Calu3 (cell line): Measurements from ENCODE around the gene TMPRSS13. TPM values are rescaled to one million over a fixed set of nuclear protein-coding genes. Genes with fewer than 3 reads are reported as not detected.
"Not testable (repeated sequence)": the region's sequence is repeated elsewhere in the genome, so short reads cannot be mapped to it uniquely, and the experiment has no call there.

Experiments used
- BruUV-seq: library from RNA; stranded (reverse); fragments of 400-500 nt; replicated peaks from 2 replicates; lab custom pipeline; 2021; lab: Mats Ljungman, UMichigan
- CTCF ChIA-PET: fragments of 300-600 bp; sonication (Branson Sonifier 250); formaldehyde crosslinking; loops from one replicate; lab custom pipeline; 2022; ENCODE audit warnings: antibody characterized with exemption; lab: Charles Lee
- DNase-seq: peaks from one replicate; pipeline ENCODE4 v3.0.0; 2022
- H3K27ac Mint-ChIP-seq: one replicate; pipeline ENCODE4 v1.8.0; 2022; ENCODE audit warnings: mixed read lengths; ENCODE audit not compliant: unreplicated experiment
- H3K27me3 Mint-ChIP-seq: one replicate; pipeline ENCODE4 v1.8.0; 2022; ENCODE audit warnings: mixed read lengths; ENCODE audit not compliant: unreplicated experiment
- H3K36me3 Mint-ChIP-seq: one replicate; pipeline ENCODE4 v1.8.0; 2022; ENCODE audit warnings: mild to moderate bottlenecking, moderate library complexity, mixed read lengths; ENCODE audit not compliant: insufficient read depth, unreplicated experiment
- H3K4me1 Mint-ChIP-seq: one replicate; pipeline ENCODE4 v1.8.0; 2022; ENCODE audit warnings: mild to moderate bottlenecking, low read depth, mixed read lengths; ENCODE audit not compliant: unreplicated experiment
- H3K4me3 Mint-ChIP-seq: one replicate; pipeline ENCODE4 v1.8.0; 2022; ENCODE audit warnings: mild to moderate bottlenecking, low read depth, moderate library complexity, mixed read lengths; ENCODE audit not compliant: unreplicated experiment
- H3K9me3 Mint-ChIP-seq: one replicate; pipeline ENCODE4 v1.8.0; 2022; ENCODE audit warnings: low read depth, mixed read lengths; ENCODE audit not compliant: unreplicated experiment
- intact Hi-C: fragments of 100-400 bp; cut with micrococcal nuclease; formaldehyde crosslinking; loops from one replicate; pipeline ENCODE4 v1.10.0; 2022; ENCODE audit not compliant: unreplicated experiment
- total RNA-seq: library from RNA; stranded (reverse); gene quantifications from 2 replicates; pipeline ENCODE4 v1.2.3, GENCODE V29; 2022
- TF ChIP-seq, protein P1 (sequence below): fragments of 200-600 bp; IDR thresholded peaks from one replicate; pipeline ENCODE4 v1.8.0; 2022; ENCODE audit warnings: antibody characterized with exemption; ENCODE audit not compliant: unreplicated experiment

Gene TMPRSS13
- total RNA-seq, 1 experiment from 2014 or later = 2.3 TPM

DNA sequence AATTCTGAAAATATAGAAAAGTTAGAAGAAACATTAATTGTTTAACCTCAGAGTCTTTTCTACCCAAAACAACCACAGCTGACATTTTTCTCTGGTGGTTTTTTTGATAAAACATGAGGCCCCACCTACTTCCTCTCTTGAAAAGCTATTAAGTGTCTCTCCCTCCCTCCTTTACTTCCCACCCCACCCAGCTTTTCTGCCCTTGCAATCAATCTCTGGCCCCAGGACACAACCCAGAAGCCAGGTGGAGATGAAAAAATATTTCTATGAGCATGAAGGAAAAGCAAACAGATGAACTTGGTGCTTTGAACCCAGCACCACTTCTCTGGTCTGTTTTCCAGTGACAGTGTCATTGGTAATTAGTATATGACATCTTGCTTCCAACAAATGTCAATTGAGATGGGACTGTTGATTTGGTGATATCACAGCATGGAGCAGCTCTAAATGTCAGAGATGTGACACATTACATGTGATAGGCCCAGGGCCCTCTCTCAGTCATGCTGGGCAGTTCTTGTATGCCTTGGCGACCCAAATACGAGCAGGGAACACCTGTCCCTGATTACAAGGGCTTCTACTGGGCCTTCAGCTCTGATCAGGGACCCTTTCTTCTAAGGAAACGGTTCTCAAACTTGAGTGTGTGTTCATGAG, 23.9 kb upstream of the TMPRSS13 start:
- H3K27me3 Mint-ChIP-seq = peaks cover 13% of the 10 kb centered on the region
- no peak overlapping the region for H3K4me3 Mint-ChIP-seq
- CTCF ChIA-PET = no interaction called here
- intact Hi-C loops = no loop called here
- TF ChIP-seq, protein P1, sequence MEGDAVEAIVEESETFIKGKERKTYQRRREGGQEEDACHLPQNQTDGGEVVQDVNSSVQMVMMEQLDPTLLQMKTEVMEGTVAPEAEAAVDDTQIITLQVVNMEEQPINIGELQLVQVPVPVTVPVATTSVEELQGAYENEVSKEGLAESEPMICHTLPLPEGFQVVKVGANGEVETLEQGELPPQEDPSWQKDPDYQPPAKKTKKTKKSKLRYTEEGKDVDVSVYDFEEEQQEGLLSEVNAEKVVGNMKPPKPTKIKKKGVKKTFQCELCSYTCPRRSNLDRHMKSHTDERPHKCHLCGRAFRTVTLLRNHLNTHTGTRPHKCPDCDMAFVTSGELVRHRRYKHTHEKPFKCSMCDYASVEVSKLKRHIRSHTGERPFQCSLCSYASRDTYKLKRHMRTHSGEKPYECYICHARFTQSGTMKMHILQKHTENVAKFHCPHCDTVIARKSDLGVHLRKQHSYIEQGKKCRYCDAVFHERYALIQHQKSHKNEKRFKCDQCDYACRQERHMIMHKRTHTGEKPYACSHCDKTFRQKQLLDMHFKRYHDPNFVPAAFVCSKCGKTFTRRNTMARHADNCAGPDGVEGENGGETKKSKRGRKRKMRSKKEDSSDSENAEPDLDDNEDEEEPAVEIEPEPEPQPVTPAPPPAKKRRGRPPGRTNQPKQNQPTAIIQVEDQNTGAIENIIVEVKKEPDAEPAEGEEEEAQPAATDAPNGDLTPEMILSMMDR = no peak
- H3K4me1 Mint-ChIP-seq = no peaks in the 10 kb centered on the region
- no peak for DNase-seq
- no TSS peak for BruUV-seq
- no peak overlapping the region for H3K27ac Mint-ChIP-seq
- peaks cover 3% of the 10 kb centered on the region for H3K9me3 Mint-ChIP-seq
- H3K36me3 Mint-ChIP-seq = no peaks in the 10 kb centered on the region

DNA sequence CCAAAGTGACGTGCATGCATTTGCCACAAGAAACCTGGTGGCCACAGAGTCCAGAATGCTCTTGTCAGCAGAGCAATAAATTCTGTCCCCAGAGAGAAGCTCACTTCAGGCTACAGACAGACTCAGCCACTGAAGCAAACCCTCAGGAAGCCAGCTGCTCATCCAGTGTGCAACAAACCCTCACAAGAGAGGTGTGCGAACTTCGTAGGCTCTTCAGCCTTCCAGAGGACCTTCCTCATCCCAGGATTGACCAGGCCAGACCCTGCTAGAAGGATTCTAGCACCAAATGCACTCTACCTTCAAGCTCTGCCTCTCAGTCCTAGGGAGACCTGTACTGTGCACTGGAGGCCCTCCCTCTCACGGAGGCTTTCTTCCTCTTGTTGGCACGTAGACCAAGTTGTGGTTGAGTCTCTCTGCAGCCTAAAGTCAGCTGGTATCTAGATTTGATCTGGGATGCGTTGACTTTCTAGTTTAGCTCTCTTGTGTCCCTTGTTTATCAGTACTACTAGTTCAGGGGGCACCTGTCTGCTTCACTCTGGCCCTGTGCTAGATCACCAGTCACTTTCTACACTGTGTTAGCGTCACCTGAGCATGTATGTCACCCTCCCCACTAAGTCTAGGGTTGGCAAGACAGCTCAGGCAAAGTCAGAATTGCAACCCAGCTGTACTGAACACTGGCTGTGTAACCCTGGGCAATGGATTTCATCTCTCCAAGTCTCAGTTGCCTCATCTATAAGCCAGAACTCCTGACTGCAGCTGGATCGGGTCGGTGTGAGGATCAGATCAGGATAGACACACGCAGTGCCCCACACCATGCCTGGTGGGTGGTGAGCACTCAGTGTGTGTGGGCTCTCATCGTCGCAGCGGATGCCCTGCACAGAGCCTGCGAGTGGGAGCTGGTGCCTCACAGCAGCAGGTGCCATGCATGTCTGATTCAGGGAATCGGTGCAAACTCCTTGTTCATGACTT, 22.1 kb upstream of the TMPRSS13 start:
- DNase-seq = no peak
- H3K27me3 Mint-ChIP-seq = peaks cover 8% of the 10 kb centered on the region
- H3K36me3 Mint-ChIP-seq = no peaks in the 10 kb centered on the region
- no TSS peak for BruUV-seq
- no peak overlapping the region for H3K4me3 Mint-ChIP-seq
- intact Hi-C loops = loop anchor here (1.0 kb wide), 1 partner anchor 102 kb away; no protein-coding TSS in a partner anchor
- H3K27ac Mint-ChIP-seq = no peak overlapping the region
- H3K9me3 Mint-ChIP-seq = peaks cover 3% of the 10 kb centered on the region
- TF ChIP-seq, protein P1 = no peak
- peaks cover 8% of the 10 kb centered on the region for H3K4me1 Mint-ChIP-seq
- CTCF ChIA-PET = interaction anchor here (2.4 kb wide), 1 partner anchor 102 kb away, joined by 9 read pairs; no protein-coding TSS in a partner anchor

DNA sequence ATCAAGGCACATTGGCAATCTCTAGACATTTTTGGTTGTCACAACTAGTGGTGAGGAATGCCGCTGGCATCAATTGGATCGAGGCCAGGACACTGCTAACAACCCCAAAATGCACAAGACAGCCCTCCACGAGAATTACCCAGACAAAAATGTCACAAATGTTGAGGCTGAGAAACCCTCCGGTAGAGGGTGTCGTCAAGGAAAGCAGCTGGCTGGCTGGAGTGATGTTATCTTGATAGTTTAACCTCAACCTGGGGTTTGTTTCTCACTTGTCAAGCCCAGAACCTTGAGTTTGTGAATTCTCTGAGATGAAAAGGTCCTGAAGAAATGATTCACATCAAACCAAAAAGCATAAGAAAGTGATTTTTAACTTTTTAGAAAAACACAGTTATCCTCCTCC, 21.1 kb upstream of the TMPRSS13 start:
- peaks cover 8% of the 10 kb centered on the region for H3K4me1 Mint-ChIP-seq
- H3K27me3 Mint-ChIP-seq = no peaks in the 10 kb centered on the region
- intact Hi-C loops = loop anchor here (1.0 kb wide), 1 partner anchor 103 kb away; no protein-coding TSS in a partner anchor
- no peak overlapping the region for H3K4me3 Mint-ChIP-seq
- TF ChIP-seq, protein P1 = no peak
- H3K36me3 Mint-ChIP-seq = no peaks in the 10 kb centered on the region
- no peaks in the 10 kb centered on the region for H3K9me3 Mint-ChIP-seq
- CTCF ChIA-PET = interaction anchor here (0.7 to 2.4 kb wide), 2 partner anchors 103 to 145 kb away, joined by 5 to 9 read pairs; no protein-coding TSS in a partner anchor
- BruUV-seq = no TSS peak
- no peak for DNase-seq
- H3K27ac Mint-ChIP-seq = no peak overlapping the region

DNA sequence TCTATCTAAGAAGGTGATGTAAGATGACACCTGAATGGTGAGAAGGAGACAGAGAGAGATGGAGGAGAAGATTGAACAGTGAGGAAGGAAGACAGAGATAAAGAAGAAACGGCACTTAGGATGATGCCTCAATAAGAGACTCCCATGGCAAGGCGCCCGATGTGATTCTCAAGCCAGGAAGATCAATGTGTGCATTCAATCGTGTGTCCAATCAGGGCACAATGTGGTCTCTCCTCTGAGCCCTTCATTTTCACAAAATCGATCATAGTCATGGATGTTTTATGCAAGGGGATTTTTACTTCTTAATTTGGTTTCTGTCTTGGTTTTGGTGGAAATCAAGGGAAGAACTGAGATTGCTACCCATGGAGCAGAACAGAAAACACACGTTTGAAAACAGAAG, 19.9 kb upstream of the TMPRSS13 start:
- BruUV-seq = no TSS peak
- CTCF ChIA-PET = no interaction called here
- Mint-ChIP-seq H3K9me3 (no peaks in the 10 kb centered on the region), H3K4me1 (peaks cover 8% of the 10 kb centered on the region), H3K36me3 (no peaks in the 10 kb centered on the region), H3K4me3 (no peak overlapping the region), H3K27me3 (no peaks in the 10 kb centered on the region), H3K27ac (no peak overlapping the region)
- intact Hi-C loops = no loop called here
- DNase-seq = no peak
- TF ChIP-seq, protein P1 = no peak

DNA sequence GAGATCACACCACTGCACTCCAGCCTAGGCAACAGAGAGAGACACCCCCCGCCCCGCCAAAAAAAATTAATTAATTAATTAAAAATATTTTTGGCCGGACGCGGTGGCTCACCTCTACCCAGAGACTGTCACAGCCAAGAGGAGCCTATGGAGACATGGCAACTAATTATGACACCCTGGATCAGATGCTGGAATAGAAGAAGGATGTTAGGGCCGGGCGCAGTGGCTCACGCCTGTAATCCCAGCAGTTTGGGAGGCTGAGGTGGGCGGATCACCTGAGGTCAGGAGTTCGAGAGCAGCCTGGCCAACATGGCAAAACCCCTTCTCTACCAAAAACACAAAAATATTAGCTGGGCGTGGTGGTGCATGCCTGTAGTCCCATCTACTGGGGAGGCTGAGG, 19.3 kb upstream of the TMPRSS13 start:
- H3K4me3 Mint-ChIP-seq, H3K4me1 Mint-ChIP-seq, intact Hi-C loops, H3K9me3 Mint-ChIP-seq, DNase-seq, H3K27me3 Mint-ChIP-seq, H3K27ac Mint-ChIP-seq, BruUV-seq, H3K36me3 Mint-ChIP-seq, CTCF ChIA-PET: not testable (repeated sequence)

DNA sequence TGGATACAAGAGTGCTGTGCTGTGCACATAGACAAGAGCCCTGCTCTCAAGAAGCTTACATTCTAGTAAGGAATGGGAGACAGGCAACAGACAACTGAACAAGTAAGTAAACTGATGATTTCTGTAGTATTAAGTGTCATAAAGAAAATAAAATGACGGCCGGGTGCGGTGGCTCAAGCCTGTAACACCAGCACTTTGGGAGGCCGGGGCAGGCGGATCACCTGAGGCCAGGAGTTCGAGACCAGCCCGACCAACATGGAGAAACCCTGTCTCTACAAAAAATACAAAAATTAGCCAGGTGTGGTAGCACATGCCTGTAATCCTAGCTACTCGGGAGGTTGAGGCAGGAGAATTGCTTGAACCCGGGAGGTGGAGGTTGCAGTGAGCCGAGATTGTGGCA, 18.5 kb upstream of the TMPRSS13 start:
- H3K27me3 Mint-ChIP-seq, H3K27ac Mint-ChIP-seq, H3K36me3 Mint-ChIP-seq, H3K4me3 Mint-ChIP-seq, BruUV-seq, DNase-seq, H3K4me1 Mint-ChIP-seq, H3K9me3 Mint-ChIP-seq: not testable (repeated sequence)
- intact Hi-C loops = loop anchor here (1.0 to 2.0 kb wide), 2 partner anchors 103 to 129 kb away; no protein-coding TSS in a partner anchor
- CTCF ChIA-PET = interaction anchor here (1.2 to 2.3 kb wide), 5 partner anchors 104 to 522 kb away, joined by 6 to 54 read pairs (median 13); partner anchors contain the start of gene FXYD2
